HG02981 (cell line): ENCODE results near the gene FAM89B.

Experiments used
- ATAC-seq: cut with Tn5 transposase; IDR thresholded peaks from one replicate; pipeline ENCODE4 v1.9.1; 2021; ENCODE audit warnings: mild to moderate bottlenecking, moderate library complexity; ENCODE audit not compliant: unreplicated experiment

Gene FAM89B

DNA sequence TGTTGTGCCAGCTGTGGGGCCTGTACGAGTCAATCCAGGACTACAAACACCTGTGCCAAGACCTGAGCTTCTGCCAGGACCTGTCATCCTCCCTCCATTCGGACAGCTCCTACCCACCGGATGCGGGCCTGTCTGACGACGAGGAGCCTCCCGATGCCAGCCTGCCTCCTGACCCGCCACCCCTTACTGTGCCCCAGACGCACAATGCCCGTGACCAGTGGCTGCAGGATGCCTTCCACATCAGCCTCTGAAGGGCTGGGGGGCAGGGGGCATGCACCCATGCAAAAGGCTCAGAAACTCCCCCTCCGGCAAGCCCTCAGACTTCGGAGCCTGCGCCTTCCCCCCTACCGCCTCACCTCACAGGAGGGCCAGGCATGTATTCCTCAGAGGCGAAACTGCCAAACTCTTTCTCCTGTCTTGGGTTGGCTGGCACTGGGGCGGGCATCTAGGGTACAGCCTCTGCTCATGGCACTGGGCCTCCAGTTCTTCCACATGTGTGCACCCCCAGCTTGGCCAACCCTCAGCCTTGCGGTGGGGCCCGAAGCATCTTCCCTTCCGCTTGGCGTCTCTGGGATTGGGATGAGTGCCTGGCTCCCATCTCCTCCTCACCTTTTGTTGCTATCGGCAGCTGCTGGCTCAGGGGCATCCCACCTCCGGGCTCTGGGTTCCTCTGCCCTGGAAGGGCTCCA, 1.2 kb downstream of the FAM89B start:
- no peak for ATAC-seq

DNA sequence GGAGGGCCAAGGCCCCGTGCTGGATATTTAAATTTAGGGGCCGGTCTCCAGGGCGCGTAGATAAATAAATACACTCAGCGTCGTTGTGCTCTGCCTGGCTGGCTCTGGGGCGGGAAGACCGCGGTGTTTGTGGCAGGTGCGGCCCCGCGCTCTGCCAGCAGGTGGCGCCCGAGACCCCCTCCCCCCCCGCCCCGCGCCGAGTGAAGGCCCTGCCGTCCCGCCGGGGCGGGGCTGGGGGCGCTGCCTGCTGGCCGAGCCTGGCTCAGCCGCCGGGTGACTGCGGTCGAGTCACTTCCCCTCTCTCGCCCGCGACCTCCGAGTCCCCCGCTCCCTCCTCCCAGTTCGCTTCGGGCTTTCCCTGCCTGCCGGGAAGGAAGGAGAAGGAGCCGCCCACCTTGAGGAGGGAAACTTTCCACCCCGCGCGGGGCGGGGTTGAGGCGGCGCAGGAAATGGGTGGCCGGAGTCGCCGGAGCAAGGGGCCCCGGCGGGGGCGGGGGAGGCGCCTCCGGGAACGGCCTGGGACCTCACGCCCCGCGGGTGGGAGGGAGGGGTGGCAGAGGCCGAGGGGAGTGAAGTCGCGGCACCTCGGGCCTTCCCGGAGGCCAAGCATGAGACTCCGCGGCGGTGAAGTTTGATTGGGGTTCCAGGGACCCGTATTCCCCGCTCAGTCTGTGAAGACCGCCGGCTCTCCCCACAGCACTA, 1.9 kb downstream of the FAM89B start:
- peak; percentile 32 for ATAC-seq

DNA sequence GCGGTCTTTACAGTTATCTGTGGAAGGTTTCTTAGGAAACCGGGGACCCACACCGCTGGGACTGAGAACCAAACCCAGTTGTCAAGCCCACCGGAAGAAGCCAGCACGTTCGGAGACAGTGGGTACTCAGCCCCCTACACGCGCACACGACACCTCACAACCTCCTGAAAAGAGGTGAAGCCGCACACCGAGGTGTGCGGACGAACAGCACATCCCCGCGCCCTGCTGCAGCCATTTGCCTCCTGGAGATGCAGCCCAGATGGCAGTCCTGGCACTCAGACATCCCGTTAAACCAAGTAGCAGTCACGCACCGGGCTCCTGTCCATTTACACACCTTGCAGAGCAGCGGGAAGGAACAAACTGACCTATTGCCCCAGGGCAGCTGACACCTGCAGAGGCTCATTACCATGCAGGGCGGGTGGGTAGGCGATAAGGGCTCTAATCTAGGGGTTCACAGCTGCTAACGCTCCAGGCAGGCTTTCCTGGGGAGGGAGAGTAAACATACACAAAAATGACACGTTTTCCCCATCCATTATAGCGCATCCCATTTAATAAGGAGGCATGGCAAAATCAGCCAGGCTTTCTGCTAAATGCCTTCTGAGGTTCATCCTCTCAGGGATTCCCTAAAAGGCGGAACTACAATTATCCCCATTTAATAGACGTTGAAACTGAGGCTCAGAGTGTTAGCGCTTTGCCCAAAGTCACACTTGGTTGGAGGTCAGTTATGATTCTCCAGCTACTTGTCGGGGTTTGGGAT, 2.7 kb downstream of the FAM89B start:
- no peak for ATAC-seq

DNA sequence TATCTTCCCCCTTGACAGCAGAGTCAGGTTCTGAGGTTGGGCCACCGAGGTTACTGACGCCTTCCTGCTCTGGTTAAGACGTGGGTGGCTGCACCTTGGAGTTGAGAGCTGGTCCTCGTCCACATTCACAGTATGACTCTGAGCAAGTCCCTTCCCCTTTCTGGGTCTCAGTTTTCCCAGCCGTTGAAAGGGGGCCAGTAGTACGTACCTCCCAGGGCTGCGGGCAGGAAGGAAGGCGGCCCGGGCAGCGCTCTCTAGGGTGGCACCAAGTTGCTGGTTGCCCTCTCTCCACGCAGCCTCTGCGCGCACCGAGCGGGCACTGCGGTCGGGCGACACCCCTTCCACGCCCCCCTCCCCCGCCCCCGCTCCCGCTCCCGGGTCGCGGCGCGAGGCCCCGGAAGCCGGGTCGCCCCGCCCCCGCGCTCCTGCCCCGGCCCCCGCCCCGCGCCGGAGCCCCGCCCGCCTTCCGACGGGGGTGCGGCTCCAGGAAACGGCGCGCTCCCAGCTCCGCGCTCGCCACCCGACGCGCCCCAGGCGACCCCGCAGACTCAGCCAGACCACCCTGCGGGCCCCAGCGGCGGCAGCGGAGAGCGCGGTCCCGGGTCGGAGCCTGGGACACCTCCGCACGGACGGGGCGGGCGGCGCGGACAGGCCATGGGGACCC, 3.4 kb downstream of the FAM89B start, which contains the start of gene EHBP1L1:
EHBP1L1 (plus strand) TSS at position 486 of the 664 bp plus-strand sequence. CDS start 250 bp downstream, outside the sequence.
- no peak for ATAC-seq

DNA sequence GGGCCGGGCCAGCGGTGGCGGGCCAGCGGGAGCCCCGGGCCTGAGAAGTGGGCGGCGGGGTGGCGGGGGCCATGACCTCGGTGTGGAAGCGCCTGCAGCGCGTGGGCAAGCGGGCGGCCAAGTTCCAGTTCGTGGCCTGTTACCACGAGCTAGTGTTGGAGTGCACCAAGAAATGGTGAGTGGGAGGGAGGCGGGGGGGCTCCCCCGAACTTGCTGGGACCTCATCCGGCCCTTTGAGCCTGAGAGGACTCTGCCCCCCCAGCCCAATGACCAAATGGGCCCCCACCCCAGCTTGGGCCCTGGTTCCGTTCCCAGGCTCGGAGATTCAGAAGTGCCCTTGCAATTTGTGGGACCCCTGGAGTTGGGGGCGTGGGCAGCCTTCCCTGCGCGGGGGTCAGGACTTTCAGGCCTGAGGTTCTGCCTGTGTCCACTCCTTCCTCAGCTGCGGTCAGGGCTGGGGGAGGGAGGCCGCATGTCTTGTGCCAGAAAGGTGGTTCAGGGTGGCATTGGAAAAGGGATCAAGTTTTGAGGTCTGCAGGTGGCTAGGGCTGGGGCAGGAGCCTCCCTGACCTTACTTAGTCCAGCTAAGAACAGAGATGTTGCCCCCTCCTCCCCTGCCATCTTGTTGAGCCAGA, 4.0 kb downstream of the FAM89B start:
- ATAC-seq, result no peak

DNA sequence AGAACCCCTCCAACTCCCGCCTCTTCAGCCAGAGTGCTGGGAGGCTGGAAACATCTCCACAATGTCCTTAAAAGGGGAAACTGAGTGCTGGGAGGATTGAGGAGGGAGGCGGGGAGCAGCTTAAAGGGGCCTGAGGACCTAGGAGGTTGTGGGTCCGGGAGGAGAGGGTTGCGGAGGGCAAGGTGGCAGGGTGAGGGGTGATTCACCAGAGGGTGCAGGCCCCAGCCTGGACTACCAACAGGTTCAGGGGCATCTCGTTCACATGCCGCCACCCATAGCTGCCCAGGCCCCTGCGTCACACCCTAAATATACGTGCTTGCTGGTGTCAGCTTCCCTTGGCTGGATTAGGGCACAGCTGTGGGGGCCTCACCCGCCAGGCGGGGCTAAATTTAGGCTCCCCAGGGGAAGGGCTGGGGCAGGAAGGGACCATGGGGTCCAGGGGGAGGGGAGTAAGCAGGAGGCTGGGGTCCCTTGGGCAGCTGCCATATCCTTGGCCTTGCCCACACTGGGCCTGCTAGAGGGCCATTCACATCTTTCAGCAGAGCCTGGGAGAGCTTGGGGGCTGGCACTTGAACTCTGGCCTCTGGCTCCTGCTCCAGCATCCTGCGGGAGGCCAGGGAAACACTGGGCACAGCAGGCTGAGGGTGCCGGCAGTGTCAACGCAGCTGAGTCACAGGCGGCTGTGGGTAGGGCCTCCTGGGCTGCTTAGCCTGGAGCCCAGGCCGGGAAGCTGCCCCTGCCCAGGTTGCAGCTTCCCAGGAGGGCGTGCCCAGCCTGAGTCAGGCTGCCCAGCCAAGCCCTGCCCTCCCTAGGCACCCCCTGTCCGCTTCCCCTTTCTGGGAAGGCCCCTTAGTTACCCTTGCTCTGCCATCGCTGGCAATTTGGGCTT, 4.8 kb downstream of the FAM89B start:
- no peak for ATAC-seq

DNA sequence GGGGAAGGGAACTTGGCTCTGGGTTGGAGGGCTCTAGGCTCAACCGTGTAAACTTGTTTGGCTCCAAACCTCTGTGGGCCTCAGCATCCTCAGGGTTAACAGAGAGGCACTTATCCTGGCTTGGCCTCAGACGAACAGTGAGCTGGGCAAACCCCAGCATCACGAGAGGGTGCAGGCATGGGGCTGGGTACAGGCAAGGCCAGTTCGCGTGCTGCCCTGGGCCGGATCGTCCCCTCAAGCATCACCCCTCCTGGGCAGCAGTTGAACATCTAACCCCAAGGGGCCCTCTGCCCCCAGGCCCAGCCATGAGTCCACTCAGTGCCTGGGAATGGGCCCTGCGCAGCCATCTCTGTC, 5.4 kb downstream of the FAM89B start:
- ATAC-seq, result no peak

DNA sequence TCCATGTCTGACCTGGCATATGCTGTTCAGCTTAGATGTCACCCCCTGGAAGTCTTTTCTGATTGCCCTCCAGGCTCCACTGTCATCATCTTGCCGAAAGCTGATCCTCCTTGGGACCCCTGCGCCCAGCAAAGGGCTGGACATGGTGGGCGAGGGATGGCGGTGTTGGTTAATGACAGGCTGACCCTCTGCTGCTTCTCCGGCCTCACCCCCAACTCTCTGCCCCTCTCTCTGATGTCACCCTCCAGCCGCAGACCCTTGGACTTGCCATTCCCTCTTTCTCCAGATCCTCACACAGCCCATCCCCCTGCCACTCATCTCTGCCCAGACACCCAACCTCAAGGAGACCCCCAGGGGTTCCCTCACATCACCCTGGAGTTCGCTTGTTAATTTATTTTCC, 5.8 kb downstream of the FAM89B start:
- no peak for ATAC-seq

DNA sequence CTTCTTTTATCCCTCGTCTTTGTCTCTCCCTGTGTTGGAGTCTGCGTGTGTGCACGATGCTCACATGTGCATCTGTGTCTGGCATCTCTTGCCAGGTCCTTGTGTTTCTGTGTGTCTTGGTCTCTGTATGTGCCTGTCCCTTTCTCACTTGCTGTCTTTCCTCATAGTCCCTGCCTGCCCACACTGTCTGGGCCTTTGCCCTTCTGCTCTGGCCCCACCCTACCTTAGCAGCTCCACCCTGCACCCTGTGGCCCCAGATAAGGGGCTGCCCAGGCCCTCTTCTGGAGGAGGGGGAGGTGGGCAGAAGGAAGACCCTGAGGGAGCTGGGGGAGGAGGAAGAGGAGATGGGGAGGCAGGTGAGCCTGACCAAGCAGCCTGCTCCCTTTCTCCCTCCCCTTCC, 6.3 kb downstream of the FAM89B start:
- ATAC-seq, result no peak

DNA sequence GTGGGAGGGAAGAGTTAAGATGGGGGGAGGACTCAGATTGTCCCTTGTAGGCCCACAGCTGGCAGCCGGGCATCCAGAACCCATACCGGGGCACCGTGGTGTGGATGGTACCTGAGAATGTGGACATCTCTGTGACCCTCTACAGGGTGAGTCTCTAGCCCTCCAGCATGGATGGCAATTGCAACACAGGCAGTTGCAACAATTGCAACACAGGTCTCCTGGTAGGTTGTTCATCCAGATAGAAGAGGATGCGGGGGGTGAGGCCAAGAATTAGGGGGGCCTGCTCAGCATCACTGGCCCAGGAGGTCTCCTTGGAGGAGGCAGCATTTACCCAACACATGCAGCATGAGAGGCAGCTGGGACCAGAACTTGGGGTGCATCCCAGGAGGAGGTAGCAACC, 7.0 kb downstream of the FAM89B start:
- no peak for ATAC-seq

DNA sequence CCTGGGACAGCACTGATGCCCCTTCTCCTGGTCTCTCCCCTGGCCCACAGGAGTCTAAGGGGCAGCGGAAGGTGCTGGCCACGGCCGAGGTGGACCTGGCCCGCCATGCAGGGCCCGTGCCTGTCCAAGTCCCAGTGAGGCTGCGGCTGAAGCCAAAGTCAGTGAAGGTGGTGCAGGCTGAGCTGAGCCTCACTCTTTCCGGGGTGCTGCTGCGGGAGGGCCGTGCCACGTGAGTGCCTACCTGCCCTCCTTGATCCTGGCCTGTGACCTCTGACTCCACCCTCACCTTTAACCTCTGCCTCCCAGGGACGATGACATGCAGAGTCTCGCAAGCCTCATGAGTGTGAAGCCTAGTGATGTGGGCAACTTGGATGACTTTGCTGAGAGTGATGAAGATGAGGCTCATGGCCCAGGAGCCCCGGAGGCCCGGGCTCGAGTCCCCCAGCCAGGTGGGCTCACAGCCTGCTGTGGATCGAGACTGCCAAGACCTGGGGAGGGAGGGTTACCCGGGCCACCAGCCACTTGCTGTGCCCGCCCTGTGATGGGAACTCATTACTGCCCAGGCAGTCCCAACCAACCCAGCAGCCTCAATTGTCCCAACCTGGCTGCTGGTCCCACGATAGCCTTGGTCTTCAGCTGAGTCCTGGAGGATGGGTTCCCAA, 7.8 kb downstream of the FAM89B start:
- no peak for ATAC-seq

DNA sequence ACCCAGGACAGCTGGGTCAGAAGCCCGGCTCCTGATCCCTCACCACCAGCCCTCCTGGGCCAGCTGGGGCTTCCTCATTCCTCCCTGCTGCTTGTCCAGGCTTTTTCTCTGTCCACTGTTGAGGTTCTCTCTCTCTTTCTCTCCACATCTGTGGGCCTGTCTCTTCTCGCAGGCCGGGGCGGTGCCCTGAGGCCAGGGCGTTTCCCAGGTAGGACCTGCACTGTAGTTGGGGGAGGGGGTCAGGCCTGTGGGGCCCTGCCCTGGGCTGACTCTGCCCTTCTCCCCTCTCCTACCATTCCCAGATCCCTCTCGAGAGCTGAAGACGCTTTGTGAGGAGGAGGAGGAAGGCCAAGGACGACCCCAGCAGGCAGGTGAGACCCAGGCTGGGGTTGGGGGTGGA, 8.4 kb downstream of the FAM89B start:
- ATAC-seq, result no peak

DNA sequence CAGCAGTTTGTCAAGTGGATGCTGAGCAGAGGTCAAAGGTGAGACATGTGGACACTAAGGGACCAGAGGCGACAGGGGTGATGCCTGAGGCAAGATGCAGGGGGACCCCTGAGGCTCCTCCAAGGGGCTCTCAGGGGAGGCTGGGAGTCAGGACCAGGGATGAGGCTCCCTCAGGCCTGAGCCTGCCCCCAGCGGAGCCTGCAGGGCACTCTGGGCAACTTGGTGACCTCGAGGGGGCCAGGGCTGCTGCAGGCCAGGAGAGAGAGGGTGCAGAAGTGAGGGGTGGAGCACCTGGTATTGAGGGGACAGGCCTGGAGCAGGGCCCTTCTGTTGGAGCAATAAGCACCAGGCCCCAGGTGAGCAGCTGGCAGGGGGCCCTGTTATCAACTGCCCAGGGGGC, 9.6 kb downstream of the FAM89B start:
- no peak for ATAC-seq

DNA sequence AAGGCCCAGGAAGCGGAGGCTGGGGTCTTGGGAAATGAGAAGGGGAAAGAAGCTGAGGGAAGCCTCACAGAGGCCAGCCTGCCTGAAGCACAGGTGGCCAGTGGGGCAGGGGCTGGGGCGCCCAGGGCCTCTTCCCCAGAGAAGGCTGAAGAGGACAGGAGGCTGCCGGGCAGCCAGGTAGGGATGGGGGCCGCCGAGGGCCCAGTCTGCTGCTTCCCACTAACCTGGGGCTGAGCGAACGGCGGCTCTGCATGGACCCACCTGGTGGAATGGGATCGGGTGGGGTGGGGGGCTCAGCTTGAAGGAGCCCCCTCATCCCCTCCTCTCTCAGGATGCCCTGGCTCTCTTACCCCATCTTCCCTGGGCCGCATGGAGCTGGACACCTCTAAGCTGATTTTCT, 11.3 kb downstream of the FAM89B start:
- no peak for ATAC-seq

DNA sequence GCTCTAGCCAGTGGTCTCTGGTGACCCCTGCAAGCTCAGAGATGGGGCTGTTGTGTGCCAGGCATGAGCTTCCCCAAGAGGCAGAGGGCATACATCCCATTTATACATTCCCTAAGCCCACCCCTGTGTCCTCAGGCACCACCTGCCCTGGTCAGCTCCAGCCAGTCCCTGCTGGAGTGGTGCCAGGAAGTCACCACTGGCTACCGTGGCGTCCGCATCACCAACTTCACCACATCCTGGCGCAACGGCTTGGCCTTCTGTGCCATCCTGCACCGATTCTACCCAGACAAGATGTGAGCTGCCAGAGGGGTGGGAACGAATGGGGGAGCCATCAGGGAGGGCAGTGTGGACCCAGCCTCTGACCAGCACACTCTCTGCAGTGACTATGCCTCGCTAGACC, 11.8 kb downstream of the FAM89B start:
- no peak for ATAC-seq

DNA sequence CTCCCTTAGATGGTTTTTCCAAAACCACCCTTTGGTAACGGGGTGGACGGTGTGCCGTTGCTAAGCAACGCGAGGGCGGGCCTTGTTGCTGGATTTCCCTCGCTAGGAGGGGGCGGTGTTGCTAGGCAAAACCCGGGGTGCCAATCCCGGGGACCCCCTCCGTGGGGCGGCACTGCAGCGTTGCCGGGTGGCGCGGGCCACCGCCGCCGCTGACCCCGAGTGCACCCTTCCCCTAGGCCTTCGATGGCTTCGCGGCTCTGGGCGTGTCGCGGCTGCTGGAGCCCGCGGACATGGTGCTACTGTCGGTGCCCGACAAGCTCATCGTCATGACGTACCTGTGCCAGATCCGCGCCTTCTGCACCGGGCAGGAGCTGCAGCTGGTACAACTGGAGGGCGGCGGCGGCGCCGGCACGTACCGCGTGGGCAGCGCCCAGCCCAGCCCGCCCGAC, 12.4 kb downstream of the FAM89B start:
- ATAC-seq, result no peak

DNA sequence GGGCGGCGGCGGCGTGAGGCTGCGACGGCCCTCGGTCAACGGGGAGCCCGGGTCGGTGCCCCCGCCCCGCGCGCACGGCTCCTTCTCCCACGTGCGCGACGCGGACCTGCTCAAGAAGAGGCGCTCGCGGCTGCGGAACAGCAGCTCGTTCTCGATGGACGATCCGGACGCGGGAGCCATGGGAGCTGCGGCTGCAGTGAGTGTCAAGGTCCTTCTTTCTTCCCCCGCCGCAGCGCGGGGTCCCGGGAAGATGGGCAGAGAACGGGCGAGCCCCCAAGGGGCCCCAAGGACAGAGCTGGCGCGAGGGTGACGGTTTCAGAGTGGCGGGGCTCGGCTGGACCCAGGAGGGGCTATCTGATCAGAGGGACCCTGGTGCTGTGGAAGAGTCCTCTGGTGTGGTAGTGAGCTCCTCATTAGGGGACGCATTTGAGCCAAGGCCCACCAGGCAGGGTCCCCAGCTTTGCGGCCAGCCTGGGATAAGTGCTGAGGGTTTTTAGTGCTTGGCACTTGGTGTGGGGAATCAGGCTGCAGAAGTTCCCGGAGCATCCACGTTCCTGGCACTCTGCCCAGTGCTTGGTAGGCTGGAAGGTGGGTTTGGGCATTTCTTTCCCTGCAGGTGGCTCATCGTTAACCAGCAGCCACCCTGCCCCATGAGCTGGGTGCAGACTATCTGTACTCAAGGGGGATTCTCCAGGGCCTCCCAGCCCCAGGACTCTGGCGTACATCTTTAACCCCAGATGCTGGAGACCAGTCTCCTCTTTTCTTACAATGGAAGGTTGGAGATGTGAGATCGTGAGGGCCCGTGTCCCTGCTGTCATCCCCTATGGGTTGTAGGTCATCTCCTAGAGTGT, 13.3 kb downstream of the FAM89B start:
- no peak for ATAC-seq

DNA sequence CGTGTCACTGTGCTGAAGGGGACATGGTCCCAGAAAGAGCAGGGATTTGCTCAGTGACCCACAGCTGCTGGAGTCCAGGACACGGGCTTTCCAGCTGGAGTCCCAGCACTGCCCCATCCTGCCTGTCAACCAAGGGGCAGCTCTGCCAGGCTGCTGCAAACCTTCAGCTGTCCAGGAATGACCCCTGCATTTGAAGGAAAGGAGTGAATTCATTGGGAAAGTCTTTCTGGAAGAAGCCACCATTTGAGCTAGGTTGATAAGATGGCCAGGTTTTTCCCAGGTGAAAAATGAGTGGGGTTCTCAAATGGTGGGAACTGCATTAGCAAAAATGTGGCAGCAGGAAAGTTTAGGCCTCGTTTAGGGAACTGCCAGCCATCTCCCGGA, 13.9 kb downstream of the FAM89B start:
- no peak for ATAC-seq

DNA sequence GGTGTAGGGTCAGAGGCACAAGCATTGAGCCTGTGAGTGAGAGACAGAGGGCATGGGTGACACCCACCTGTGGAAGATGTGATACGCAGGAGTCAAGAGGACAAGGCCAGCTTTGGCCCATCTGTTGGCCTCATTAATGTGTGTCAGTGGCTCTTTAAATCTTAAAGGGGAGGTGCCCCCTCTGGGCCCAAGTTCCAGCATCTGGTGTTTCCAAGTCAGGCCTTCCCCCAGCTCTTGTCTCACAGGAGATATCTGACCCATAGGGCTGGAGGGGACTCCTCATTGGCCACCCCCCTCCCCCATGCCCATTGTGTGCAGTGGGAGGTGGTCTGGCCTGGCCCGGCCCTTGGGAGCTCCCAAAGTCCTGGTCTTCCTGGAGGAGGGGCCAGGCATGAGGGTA, 14.3 kb downstream of the FAM89B start:
- no peak for ATAC-seq
